K562 (cell line): Measurements from ENCODE around the gene HADH. TPM values are rescaled to one million over a fixed set of nuclear protein-coding genes. Genes with fewer than 3 reads are reported as not detected.

Experiments used
- ATAC-seq: fragments of 200-7000 bp; cut with Tn5 transposase; 3 replicates; pipeline ENCODE4 v1.9.1; 2020; ENCODE audit warnings: moderate library complexity
- BruUV-seq: library from RNA; stranded (reverse); fragments of 400-500 nt; replicated peaks from 2 replicates; lab custom pipeline; 2021; lab: Mats Ljungman, UMichigan
- CTCF ChIA-PET: fragments of 300-600 bp; formaldehyde crosslinking; extraction: SDS; loops from one replicate; lab custom pipeline; 2021; ENCODE audit warnings: low intra/inter-chr PET ratio; lab: Yijun Ruan, JAX
- POLR2A ChIA-PET: fragments of 300-600, 350-650 bp; sonication (Branson Sonifier 250); formaldehyde crosslinking; extraction: SDS; loops from one replicate; lab custom pipeline; 2021; ENCODE audit warnings: antibody characterized with exemption, inconsistent platforms; lab: Yijun Ruan, JAX
- DNase-seq, 4 experiments: peaks; one replicate each; pipeline versions ENCODE4 v3.0.0 to v3.0.0-alpha.2; 2011 to 2018; ENCODE audit warnings: low spot score in 3 of 4, mixed read lengths in 3 of 4; ENCODE audit errors: extremely low read depth in 1 of 4
- FAIRE-seq: peaks from 2 replicates; lab custom pipeline; 2011; peaks lifted over from hg19 to GRCh38; lab: Jason Lieb, UNC
- H2AFZ ChIP-seq: 2 replicates; pipeline ENCODE4 v1.6.0; 2011; ENCODE audit warnings: low read depth, low read length, control low read depth, inconsistent platforms
- H3K27ac ChIP-seq: fragments of 200-600 bp; 3 replicates; pipeline ENCODE4 v1.8.0; 2011; ENCODE audit warnings: low read depth, mild to moderate bottlenecking, control low read depth, inconsistent platforms, low read length, moderate library complexity, mixed read lengths; ENCODE audit errors: extremely low read depth
- H3K27me3 ChIP-seq, 2 experiments: fragments of 300-600 bp in 1 of 2; 2 replicates in 1 of 2; 3 replicates in 1 of 2; pipeline versions ENCODE4 v1.6.0 to v1.8.0; 2011; ENCODE audit warnings: inconsistent platforms in 2 of 2, low read length in 2 of 2, mild to moderate bottlenecking in 1 of 2, mixed read lengths in 1 of 2, moderate library complexity in 1 of 2; ENCODE audit not compliant: control insufficient read depth in 2 of 2, insufficient read depth in 2 of 2
- H3K36me3 ChIP-seq: fragments of 300-600 bp; 3 replicates; pipeline ENCODE4 v1.8.0; 2011; ENCODE audit warnings: mild to moderate bottlenecking, low read length, inconsistent platforms; ENCODE audit not compliant: control insufficient read depth, insufficient read depth
- H3K4me1 ChIP-seq, 2 experiments: fragments of 200-600 bp in 1 of 2; replicated peaks in 1 of 2; 2 replicates in 1 of 2; 3 replicates in 1 of 2; pipeline versions ENCODE4 v1.5.1 to v1.8.0; 2011; ENCODE audit warnings: inconsistent platforms in 2 of 2, low read length in 2 of 2, mild to moderate bottlenecking in 1 of 2, mixed read lengths in 1 of 2, moderate library complexity in 1 of 2; ENCODE audit not compliant: control insufficient read depth in 2 of 2, insufficient read depth in 2 of 2
- H3K4me2 ChIP-seq: 2 replicates; pipeline ENCODE4 v1.6.1; 2011; ENCODE audit warnings: low read length, control low read depth, inconsistent platforms, mixed read lengths; ENCODE audit not compliant: insufficient read depth
- H3K4me3 ChIP-seq: fragments of 200-600 bp; sonication (generic), shearing (Covaris generic); 2 replicates; pipeline ENCODE4 v1.5.1; 2016; ENCODE audit warnings: control low read depth, inconsistent platforms
- H3K79me2 ChIP-seq: fragments of 200-600 bp; 3 replicates; pipeline ENCODE4 v1.8.0; 2011; ENCODE audit warnings: low read length, inconsistent platforms; ENCODE audit not compliant: control insufficient read depth, insufficient read depth
- H3K9ac ChIP-seq, 2 experiments: 2 replicates each; pipeline versions ENCODE4 v1.6.0 to v1.6.1; 2011; ENCODE audit warnings: low read depth in 2 of 2, low read length in 2 of 2, control low read depth in 1 of 2, inconsistent platforms in 1 of 2, mild to moderate bottlenecking in 1 of 2, mixed read lengths in 1 of 2; ENCODE audit not compliant: insufficient read depth in 1 of 2
- H3K9me1 ChIP-seq: one replicate; pipeline ENCODE4 v1.6.0; 2011; ENCODE audit warnings: inconsistent platforms, mild to moderate bottlenecking, low read length, moderate library complexity; ENCODE audit not compliant: control insufficient read depth, insufficient read depth
- H3K9me3 ChIP-seq: replicated peaks from 2 replicates; pipeline ENCODE4 v1.5.1; 2011; ENCODE audit warnings: low read depth, low read length, inconsistent platforms; ENCODE audit not compliant: control insufficient read depth, insufficient read depth
- H4K20me1 ChIP-seq: replicated peaks from 2 replicates; pipeline ENCODE4 v1.6.1; 2011; ENCODE audit warnings: low read length, inconsistent platforms, mixed read lengths; ENCODE audit not compliant: control insufficient read depth, insufficient read depth
- CHCHD3 ChIP-seq: fragments of 250-450 bp; sonication (Bioruptor Pico); IDR thresholded peaks from 2 replicates; pipeline ENCODE4 v2.1.2; 2022; ENCODE audit warnings: mild to moderate bottlenecking
- ETV1 ChIP-seq: fragments of 450-650 bp; conservative IDR thresholded peaks from 2 replicates; pipeline ENCODE4 v1.6.1; 2016; ENCODE audit warnings: missing genetic modification characterization, control low read depth, low read depth, missing compliant biosample characterization
- KDM5B ChIP-seq: fragments of 200-600 bp; sonication (generic); IDR thresholded peaks from 2 replicates; pipeline ENCODE4 v1.6.1; 2012; ENCODE audit warnings: low read depth, mild to moderate bottlenecking, moderate library complexity, low read length, control low read depth, inconsistent platforms; ENCODE audit not compliant: insufficient replicate concordance
- MITF ChIP-seq: IDR thresholded peaks from 2 replicates; pipeline ENCODE4 v1.6.1; 2014; ENCODE audit warnings: antibody characterized with exemption
- NR3C1 ChIP-seq: sonication (generic); formaldehyde crosslinking; IDR thresholded peaks from 2 replicates; pipeline ENCODE4 v1.8.1; 2022; ENCODE audit warnings: missing genetic modification reagents
- PRPF4 ChIP-seq: fragments of 200-400 bp; formaldehyde crosslinking; IDR thresholded peaks from one replicate; pipeline ENCODE4 v1.6.1; 2017; ENCODE audit warnings: low read length, low read depth, mild to moderate bottlenecking; ENCODE audit not compliant: insufficient read depth, poor library complexity, severe bottlenecking
- ZC3H11A ChIP-seq: IDR thresholded peaks from 2 replicates; pipeline ENCODE4 v1.6.1; 2012; ENCODE audit warnings: low read depth, low read length, improper control_type of control experiment
- ZNF551 ChIP-seq: fragments of 250-450 bp; sonication (Bioruptor Pico); IDR thresholded peaks from 2 replicates; pipeline ENCODE4 v1.5.0; 2021; ENCODE audit warnings: mild to moderate bottlenecking, moderate library complexity
- WGBS: fragments of 100-300 bp; shearing (Covaris generic); methylation state at CpG from one replicate; pipeline ENCODE4 v1.1.6; 2016; ENCODE audit warnings: low coverage, mixed read lengths; ENCODE audit not compliant: insufficient coverage; ENCODE audit errors: missing lambda C conversion rate; 5-methylcytosine and 5-hydroxymethylcytosine counted together
- in situ Hi-C: fragments of 300-500 bp; cut with MboI; formaldehyde crosslinking; loops from 4 replicates; pipeline ENCODE4 v1.15.0; 2018; ENCODE audit warnings: inconsistent platforms, mixed read lengths
- intact Hi-C: fragments of 100-400 bp; cut with micrococcal nuclease; formaldehyde crosslinking; loops from 2 replicates; pipeline ENCODE4 v1.14.2; 2022
- polyA plus RNA-seq, 8 experiments: library from polyadenylated mRNA; depleted of rRNA in 4 of 8; stranded (reverse) in 5 of 8; unstranded in 3 of 8; fragments of >200 nt; fragmentation: Nextera tagmentation in 2 of 8; fragmentation: Illumina TruSeq in 1 of 8; extraction: Ambion mirVana in 2 of 8; extraction: Trizol in 1 of 8; gene quantifications; 2 replicates each; pipeline versions ENCODE4 v1.2.1 to v1.2.3, GENCODE V29; 2011 to 2014; ENCODE audit warnings: inconsistent platforms in 1 of 8, missing spikeins in 1 of 8
- total RNA-seq, 7 experiments: library from RNA; depleted of rRNA in 6 of 7; stranded (reverse); fragments of >200 nt in 6 of 7; fragmentation: Illumina TruSeq in 2 of 7; extraction: Trizol in 2 of 7; gene quantifications; 2 replicates each; pipeline versions ENCODE4 v1.2.1 to v1.2.3, GENCODE V29; 2011 to 2021; ENCODE audit warnings: low replicate concordance in 1 of 7
- TF ChIP-seq, protein P1 (sequence below), 2 experiments: fragments of 250-450 bp in 1 of 2; fragments of 450-650 bp in 1 of 2; sonication (Bioruptor Pico) in 1 of 2; IDR thresholded peaks; 2 replicates each; pipeline versions ENCODE4 v1.6.1 to v1.8.0; 2016 to 2021; ENCODE audit warnings: mild to moderate bottlenecking in 2 of 2, moderate library complexity in 2 of 2, missing compliant biosample characterization in 1 of 2, missing genetic modification characterization in 1 of 2
- TF ChIP-seq, protein P2 (sequence below): fragments of 450-650 bp; conservative IDR thresholded peaks from 2 replicates; pipeline ENCODE4 v1.6.1; 2016; ENCODE audit warnings: missing genetic modification characterization, low read depth, mild to moderate bottlenecking, control low read depth, missing compliant biosample characterization
- TF ChIP-seq, protein P3 (sequence below): fragments of 450-650 bp; formaldehyde crosslinking; IDR thresholded peaks from 2 replicates; pipeline ENCODE4 v1.4.0; 2022; ENCODE audit warnings: mild to moderate bottlenecking, moderate library complexity

The HADH gene
- total and polyA plus RNA-seq, 9 of the 15 experiments (the other 6 are each of a cell fraction or from before 2014, with no cell fraction given), result 9.4 to 73.3 (median 32.8) TPM

DNA sequence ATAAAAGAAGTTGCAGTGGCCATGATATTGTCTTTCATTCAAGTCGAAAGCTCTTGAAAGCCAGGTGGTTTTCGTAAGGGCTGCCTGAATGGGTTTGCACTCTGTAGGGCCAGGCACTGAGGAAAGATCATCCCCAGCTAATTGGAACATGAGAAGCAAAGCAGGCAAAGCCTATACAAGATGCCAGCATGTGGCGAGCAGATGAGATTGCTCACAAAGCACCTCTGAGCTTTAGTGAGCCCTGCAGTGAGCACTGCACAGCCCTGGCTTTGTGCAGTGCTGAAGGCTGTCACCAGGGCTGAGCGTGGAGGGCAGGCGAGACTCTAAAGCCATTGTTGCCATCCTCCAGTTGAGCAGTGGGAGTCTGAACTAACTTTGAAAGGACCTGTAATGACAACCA is 53.8 kb downstream of the HADH start:
- DNase-seq (no peak), ATAC-seq (peak; percentile 53; the same call in 2 of the 3 replicates), FAIRE-seq (no peak)
- H4K20me1 ChIP-seq, result no peaks in the 10 kb centered on the region
- H3K9me3 ChIP-seq, result no peaks in the 10 kb centered on the region
- in situ Hi-C loops (no loop called here), intact Hi-C loops (no loop called here)
- peaks cover 8% of the 10 kb centered on the region; the same call in 1 of the 3 replicates for H3K36me3 ChIP-seq
- ChIA-PET POLR2A (no interaction called here), CTCF (no interaction called here)
- peak overlapping the region in 1 of 2 experiments; percentile 61; a peak in 1 of 4 replicates for H3K9ac ChIP-seq
- H3K27ac ChIP-seq, result no peak overlapping the region
- H3K79me2 ChIP-seq, result no peaks in the 10 kb centered on the region
- no peaks in the 10 kb centered on the region for H3K27me3 ChIP-seq
- H3K9me1 ChIP-seq, result no peaks in the 10 kb centered on the region
- H3K4me2 ChIP-seq, result no peak overlapping the region
- peaks cover 0 to 15% of the 10 kb centered on the region in 2 experiments; a peak in 4 of 5 replicates for H3K4me1 ChIP-seq
- H2AFZ ChIP-seq, result no peak overlapping the region
- TF ChIP-seq, protein P1, sequence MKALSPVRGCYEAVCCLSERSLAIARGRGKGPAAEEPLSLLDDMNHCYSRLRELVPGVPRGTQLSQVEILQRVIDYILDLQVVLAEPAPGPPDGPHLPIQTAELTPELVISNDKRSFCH (CRISPR knock-in tag; IDR thresholded peaks at IDR 0.05), result no peak
- TF ChIP-seq, protein P1 (tag; IDR thresholded peaks at IDR 0.05), result no peak
- TF ChIP-seq, protein P2, sequence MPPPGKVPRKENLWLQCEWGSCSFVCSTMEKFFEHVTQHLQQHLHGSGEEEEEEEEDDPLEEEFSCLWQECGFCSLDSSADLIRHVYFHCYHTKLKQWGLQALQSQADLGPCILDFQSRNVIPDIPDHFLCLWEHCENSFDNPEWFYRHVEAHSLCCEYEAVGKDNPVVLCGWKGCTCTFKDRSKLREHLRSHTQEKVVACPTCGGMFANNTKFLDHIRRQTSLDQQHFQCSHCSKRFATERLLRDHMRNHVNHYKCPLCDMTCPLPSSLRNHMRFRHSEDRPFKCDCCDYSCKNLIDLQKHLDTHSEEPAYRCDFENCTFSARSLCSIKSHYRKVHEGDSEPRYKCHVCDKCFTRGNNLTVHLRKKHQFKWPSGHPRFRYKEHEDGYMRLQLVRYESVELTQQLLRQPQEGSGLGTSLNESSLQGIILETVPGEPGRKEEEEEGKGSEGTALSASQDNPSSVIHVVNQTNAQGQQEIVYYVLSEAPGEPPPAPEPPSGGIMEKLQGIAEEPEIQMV, result no peak
- TF ChIP-seq NR3C1 (CRISPR knock-in tag) (no peak), ZC3H11A (no peak), PRPF4 (no peak), KDM5B (no peak), ZNF551 (CRISPR knock-in tag) (no peak), MITF (no peak), CHCHD3 (no peak), ETV1 (tag) (no peak)
- TF ChIP-seq, protein P3, sequence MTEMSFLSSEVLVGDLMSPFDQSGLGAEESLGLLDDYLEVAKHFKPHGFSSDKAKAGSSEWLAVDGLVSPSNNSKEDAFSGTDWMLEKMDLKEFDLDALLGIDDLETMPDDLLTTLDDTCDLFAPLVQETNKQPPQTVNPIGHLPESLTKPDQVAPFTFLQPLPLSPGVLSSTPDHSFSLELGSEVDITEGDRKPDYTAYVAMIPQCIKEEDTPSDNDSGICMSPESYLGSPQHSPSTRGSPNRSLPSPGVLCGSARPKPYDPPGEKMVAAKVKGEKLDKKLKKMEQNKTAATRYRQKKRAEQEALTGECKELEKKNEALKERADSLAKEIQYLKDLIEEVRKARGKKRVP (CRISPR knock-in tag), result no peak
- no peak overlapping the region for H3K4me3 ChIP-seq
- BruUV-seq, result no TSS peak
- 73% methylated on average over 5 of the region's 5 CpGs for WGBS
